SU-DHL-6 (cell line): ENCODE results near the gene CHST9.

Source experiments
- CTCF ChIP-seq: fragments of 200-600 bp; sonication (generic); IDR thresholded peaks from one replicate; pipeline ENCODE4 v1.5.1; 2017; ENCODE audit warnings: antibody characterized with exemption, mild to moderate bottlenecking, low read length, moderate library complexity; ENCODE audit not compliant: insufficient read depth, poor library complexity, severe bottlenecking
- EZH2phosphoT487 ChIP-seq: fragments of 200-600 bp; sonication (generic), shearing (Covaris generic); conservative IDR thresholded peaks from 2 replicates; pipeline ENCODE4 v1.6.1; 2018; ENCODE audit warnings: mild to moderate bottlenecking, antibody characterized with exemption, low read length, moderate library complexity, mixed read lengths

- TF ChIP-seq CTCF (no peak), EZH2phosphoT487 (no peak)
Measured at GRCh38 chr18:26901020-26901419, 284.1 kb downstream of the CHST9 start.
